ENCODE data around the gene GORAB. TPM values are rescaled to one million over a fixed set of nuclear protein-coding genes. Genes with fewer than 3 reads are reported as not detected.

The GORAB gene
- total RNA-seq, 1 donor from 2014 or later, result 16.9 TPM

- no peak for TF ChIP-seq CTCF (IDR thresholded peaks at IDR 0.05)
- Mint-ChIP-seq H3K9me3 (ENCODE audit: low read depth) (peaks cover 7% of the 10 kb centered on the region), H3K4me1 (ENCODE audit: low read depth) (peaks cover 14% of the 10 kb centered on the region), H3K27me3 (ENCODE audit: low read depth) (no peaks in the 10 kb centered on the region), H3K27ac (ENCODE audit: unreplicated experiment) (no peak overlapping the region), H3K36me3 (ENCODE audit: low read depth) (peaks cover 56% of the 10 kb centered on the region), H3K4me3 (ENCODE audit: unreplicated experiment) (no peak overlapping the region)
- no peak for DNase-seq (ENCODE audit: low spot score)
These were observed 15.3 kb downstream of the GORAB start for GRCh38 chr1:170547255-170547654.

- TF ChIP-seq CTCF (IDR thresholded peaks at IDR 0.05), result no peak
- Mint-ChIP-seq H3K9me3 (ENCODE audit: low read depth) (peaks cover 7% of the 10 kb centered on the region), H3K4me3 (ENCODE audit: unreplicated experiment) (no peak overlapping the region), H3K36me3 (ENCODE audit: low read depth) (peaks cover 52% of the 10 kb centered on the region), H3K27ac (ENCODE audit: unreplicated experiment) (no peak overlapping the region), H3K27me3 (ENCODE audit: low read depth) (no peaks in the 10 kb centered on the region), H3K4me1 (ENCODE audit: low read depth) (peaks cover 14% of the 10 kb centered on the region)
- no peak for DNase-seq (ENCODE audit: low spot score)
These were observed 16.5 kb downstream of the GORAB start for GRCh38 chr1:170548497-170548896.

- no peak overlapping the region for H3K4me3 Mint-ChIP-seq (ENCODE audit: unreplicated experiment)
- H3K36me3 Mint-ChIP-seq (ENCODE audit: low read depth), result peaks cover 29% of the 10 kb centered on the region
- no peaks in the 10 kb centered on the region for H3K27me3 Mint-ChIP-seq (ENCODE audit: low read depth)
These were observed 23.4 kb downstream of the GORAB start for GRCh38 chr1:170555370-170555769.

GRCh38 chr1:170556917-170557316 lies 25.0 kb downstream of the GORAB start:
- Mint-ChIP-seq H3K4me1 (ENCODE audit: low read depth) (peaks cover 26% of the 10 kb centered on the region), H3K9me3 (ENCODE audit: low read depth) (peaks cover 33% of the 10 kb centered on the region), H3K36me3 (ENCODE audit: low read depth) (peaks cover 22% of the 10 kb centered on the region), H3K27ac (ENCODE audit: unreplicated experiment) (no peak overlapping the region), H3K4me3 (ENCODE audit: unreplicated experiment) (no peak overlapping the region), H3K27me3 (ENCODE audit: low read depth) (no peaks in the 10 kb centered on the region)
- DNase-seq (ENCODE audit: low spot score), result no peak
- no peak for TF ChIP-seq CTCF (IDR thresholded peaks at IDR 0.05)

More at GRCh38 chr1:170555370-170555769, 23.4 kb downstream of the GORAB start:
- peaks cover 33% of the 10 kb centered on the region for H3K9me3 Mint-ChIP-seq (ENCODE audit: low read depth)
- H3K4me1 Mint-ChIP-seq (ENCODE audit: low read depth), result peaks cover 15% of the 10 kb centered on the region
- no peak for TF ChIP-seq CTCF (IDR thresholded peaks at IDR 0.05)
- peak overlapping the region; percentile 30 for H3K27ac Mint-ChIP-seq (ENCODE audit: unreplicated experiment)
- DNase-seq (ENCODE audit: low spot score), result no peak

GRCh38 chr1:170558731-170559130 lies 26.8 kb downstream of the GORAB start:
- no peak for DNase-seq (ENCODE audit: low spot score)
- Mint-ChIP-seq H3K4me3 (ENCODE audit: unreplicated experiment) (no peak overlapping the region), H3K36me3 (ENCODE audit: low read depth) (peaks cover 18% of the 10 kb centered on the region), H3K9me3 (ENCODE audit: low read depth) (peaks cover 33% of the 10 kb centered on the region), H3K27me3 (ENCODE audit: low read depth) (no peaks in the 10 kb centered on the region), H3K4me1 (ENCODE audit: low read depth) (peaks cover 43% of the 10 kb centered on the region), H3K27ac (ENCODE audit: unreplicated experiment) (no peak overlapping the region)
- no peak for TF ChIP-seq CTCF (IDR thresholded peaks at IDR 0.05)
